AG09309 (cell line): Measurements from ENCODE around the gene SERPINC1.

Experiments
- DNase-seq: peaks from one replicate; pipeline ENCODE4 v3.0.0-alpha.2; 2010; ENCODE audit warnings: low read depth
- H3K4me3 ChIP-seq: 2 replicates; pipeline ENCODE4 v1.5.1; 2011; ENCODE audit warnings: mild to moderate bottlenecking, low read depth, low read length, moderate library complexity; ENCODE audit not compliant: control insufficient read depth
- CTCF ChIP-seq: IDR thresholded peaks from 2 replicates; pipeline ENCODE4 v1.5.1; 2011; ENCODE audit warnings: mild to moderate bottlenecking, low read depth, low read length, inconsistent platforms; ENCODE audit not compliant: insufficient read depth, control insufficient read depth; ENCODE audit errors: missing control alignments

SERPINC1 gene

GRCh38 chr1:173914366-173914871, 2.7 kb downstream of the SERPINC1 start:
- TF ChIP-seq CTCF, result peak; percentile 58
- DNase-seq, result no peak
- no peak overlapping the region for H3K4me3 ChIP-seq

GRCh38 chr1:173913111-173913510, 4.0 kb downstream of the SERPINC1 start:
- no peak for DNase-seq
- no peak overlapping the region for H3K4me3 ChIP-seq
- no peak for TF ChIP-seq CTCF

GRCh38 chr1:173903827-173904531, 13.1 kb downstream of the SERPINC1 start:
- DNase-seq, result no peak

GRCh38 chr1:173900992-173901391, 16.1 kb downstream of the SERPINC1 start:
- no peak overlapping the region for H3K4me3 ChIP-seq
- DNase-seq, result no peak

More at GRCh38 chr1:173903827-173904531, 13.1 kb downstream of the SERPINC1 start:
- H3K4me3 ChIP-seq, result no peak overlapping the region
- no peak for TF ChIP-seq CTCF

GRCh38 chr1:173900427-173900826, 16.7 kb downstream of the SERPINC1 start:
- no peak for TF ChIP-seq CTCF
- H3K4me3 ChIP-seq, result no peak overlapping the region
- DNase-seq, result no peak

More at GRCh38 chr1:173900992-173901391, 16.1 kb downstream of the SERPINC1 start:
- no peak for TF ChIP-seq CTCF

- DNase-seq, result no peak
- no peak overlapping the region for H3K4me3 ChIP-seq
- no peak for TF ChIP-seq CTCF
Measured at GRCh38 chr1:173894189-173894588, 22.9 kb downstream of the SERPINC1 start.

- no peak for TF ChIP-seq CTCF
- no peak overlapping the region for H3K4me3 ChIP-seq
- DNase-seq, result no peak
Measured at GRCh38 chr1:173893611-173894010, 23.5 kb downstream of the SERPINC1 start.
